Panc1 (cell line): ENCODE data around the gene GPC2. TPM values are rescaled to one million over a fixed set of nuclear protein-coding genes. Genes with fewer than 3 reads are reported as not detected.

Experiments
- ATAC-seq: fragments of 200-7000 bp; cut with Tn5 transposase; 2 replicates; pipeline ENCODE4 v1.9.1; 2020; ENCODE audit warnings: mild to moderate bottlenecking, moderate library complexity
- BruUV-seq: library from RNA; stranded (reverse); fragments of 400-500 nt; replicated peaks from 2 replicates; lab custom pipeline; 2021; lab: Mats Ljungman, UMichigan
- CTCF ChIA-PET: fragments of 300-600 bp; sonication (Branson Sonifier 250); formaldehyde crosslinking; loops from one replicate; lab custom pipeline; 2022; ENCODE audit warnings: antibody characterized with exemption; lab: Charles Lee
- POLR2A ChIA-PET: fragments of 300-600 bp; sonication (Branson Sonifier 250); formaldehyde crosslinking; loops from one replicate; lab custom pipeline; 2022; ENCODE audit warnings: antibody characterized with exemption; lab: Charles Lee
- DNase-seq: peaks from one replicate; pipeline ENCODE4 v3.0.0-alpha.2; 2010; ENCODE audit warnings: low read depth, low spot score
- H3K27ac ChIP-seq: 2 replicates; pipeline ENCODE4 v1.5.1; 2011; ENCODE audit warnings: mild to moderate bottlenecking, low read length, inconsistent platforms
- H3K27me3 ChIP-seq: fragments of 200-500 bp; sonication (Bioruptor generic); 2 replicates; pipeline ENCODE4 v1.6.0; 2014; ENCODE audit warnings: low read length, inconsistent platforms; ENCODE audit not compliant: control insufficient read depth, insufficient read depth
- H3K36me3 ChIP-seq: fragments of 200-500 bp; sonication (Bioruptor generic); 2 replicates; pipeline ENCODE4 v1.5.1; 2014; ENCODE audit warnings: inconsistent platforms, mild to moderate bottlenecking, low read length, moderate library complexity; ENCODE audit not compliant: control insufficient read depth, insufficient read depth
- H3K4me1 ChIP-seq: 2 replicates; pipeline ENCODE4 v1.5.1; 2011; ENCODE audit warnings: inconsistent platforms, mild to moderate bottlenecking, low read length, moderate library complexity; ENCODE audit not compliant: control insufficient read depth, insufficient read depth
- H3K4me3 ChIP-seq, 2 experiments: 2 replicates each; pipeline ENCODE4 v1.5.1; 2011 to 2012; ENCODE audit warnings: low read depth in 2 of 2, low read length in 2 of 2, mild to moderate bottlenecking in 2 of 2, inconsistent platforms in 1 of 2, moderate library complexity in 1 of 2
- H3K9me3 ChIP-seq: fragments of 200-500 bp; sonication (Bioruptor generic); 2 replicates; pipeline ENCODE4 v1.5.1; 2014; ENCODE audit warnings: low read depth, mild to moderate bottlenecking, inconsistent platforms, low read length, moderate library complexity; ENCODE audit not compliant: control insufficient read depth, insufficient read depth
- CTCF ChIP-seq: fragments of 450-650 bp; IDR thresholded peaks from 2 replicates; pipeline ENCODE4 v1.5.1; 2017; ENCODE audit warnings: mild to moderate bottlenecking
- POLR2AphosphoS5 ChIP-seq: IDR thresholded peaks from 2 replicates; pipeline ENCODE4 v1.6.1; 2012; ENCODE audit warnings: mild to moderate bottlenecking, low read depth, low read length, moderate library complexity
- REST ChIP-seq, 2 experiments: IDR thresholded peaks; 2 replicates each; pipeline ENCODE4 v1.6.1; 2011 to 2012; ENCODE audit warnings: low read depth in 2 of 2, control low read depth in 1 of 2, low read length in 1 of 2, mild to moderate bottlenecking in 1 of 2, moderate library complexity in 1 of 2; ENCODE audit not compliant: insufficient read depth in 1 of 2
- SIN3A ChIP-seq: IDR thresholded peaks from 2 replicates; pipeline ENCODE4 v1.6.1; 2012; ENCODE audit warnings: low read depth, mild to moderate bottlenecking, low read length, moderate library complexity, borderline replicate concordance; ENCODE audit not compliant: insufficient read depth
- TCF7L2 ChIP-seq: IDR thresholded peaks from 2 replicates; pipeline ENCODE4 v1.6.1; 2011; ENCODE audit warnings: mild to moderate bottlenecking, low read depth, low read length, inconsistent platforms
- in situ Hi-C: cut with HindIII; loops from 2 replicates; pipeline ENCODE4 v1.10.0; 2016; ENCODE audit warnings: low sequenced_read_pairs, low pct_unique_long_range_greater_than_20kb
- intact Hi-C: fragments of 100-400 bp; cut with micrococcal nuclease; formaldehyde crosslinking; loops from one replicate; pipeline ENCODE4 v1.10.0; 2022; ENCODE audit not compliant: unreplicated experiment
- total RNA-seq: library from RNA; stranded (reverse); gene quantifications from one replicate; pipeline ENCODE4 v1.2.1, GENCODE V29; 2021; ENCODE audit not compliant: unreplicated experiment

Gene GPC2
- total RNA-seq, 1 experiment from 2014 or later: 7.9 TPM

- Histone ChIP-seq H3K27me3 (no peaks in the 10 kb centered on the region), H3K4me1 (peaks cover 3% of the 10 kb centered on the region; the same call in 1 of the 2 replicates), H3K9me3 (no peaks in the 10 kb centered on the region), H3K27ac (no peak overlapping the region), H3K36me3 (peaks cover 2% of the 10 kb centered on the region; the same call in 1 of the 2 replicates), H3K4me3 (no peak overlapping the region)
- ATAC-seq: no peak
- no peak for DNase-seq
- no peak for TF ChIP-seq CTCF
- TF ChIP-seq SIN3A: no peak
- TF ChIP-seq TCF7L2: no peak
- no peak for TF ChIP-seq POLR2AphosphoS5
- no peak for TF ChIP-seq REST (IDR thresholded peaks at IDR 0.05; ENCODE audit: insufficient read depth in 1 of 2, low read depth in 2 of 2, low read length in 1 of 2)
- in situ Hi-C loops: no loop called here
- intact Hi-C loops: no loop called here
- ChIA-PET CTCF (no interaction called here), POLR2A (no interaction called here)
- BruUV-seq: no TSS peak
These were observed 3.2 kb downstream of the GPC2 start for GRCh38 chr7:100173806-100174495.

- BruUV-seq: no TSS peak
- intact Hi-C loops (no loop called here), in situ Hi-C loops (no loop called here)
- ChIA-PET POLR2A (no interaction called here), CTCF (interaction anchor here (0.6 kb wide), 1 partner anchor 37 kb away, joined by 7 read pairs; no protein-coding TSS in a partner anchor)
- Histone ChIP-seq H3K9me3 (no peaks in the 10 kb centered on the region), H3K4me1 (peaks cover 7% of the 10 kb centered on the region), H3K27me3 (no peaks in the 10 kb centered on the region), H3K27ac (no peak overlapping the region), H3K4me3 (peak overlapping the region; percentile 36 to 44), H3K36me3 (no peaks in the 10 kb centered on the region; the same call in 1 of the 2 replicates)
- TF ChIP-seq TCF7L2 (no peak), CTCF (no peak), POLR2AphosphoS5 (no peak), REST (IDR thresholded peaks at IDR 0.05; ENCODE audit: insufficient read depth in 1 of 2, low read depth in 2 of 2, low read length in 1 of 2) (no peak), SIN3A (no peak)
- ATAC-seq: peak; percentile 14
- no peak for DNase-seq
These were observed 5.3 kb downstream of the GPC2 start for GRCh38 chr7:100171840-100172239.
